ENCODE results near the gene UGT1A6.

UGT1A6 gene

GRCh38 chr2:233772153-233772552 lies 79.5 kb downstream of the UGT1A6 start:
- DNase-seq: no peak

- no peak for DNase-seq
Measured at GRCh38 chr2:233772583-233772982, 79.9 kb downstream of the UGT1A6 start.

GRCh38 chr2:233773854-233774253 lies 81.2 kb downstream of the UGT1A6 start:
- no peak for DNase-seq

GRCh38 chr2:233775414-233775813 lies 82.7 kb downstream of the UGT1A6 start:
- DNase-seq: no peak

- no peak for DNase-seq
Measured at GRCh38 chr2:233778030-233778429, 85.3 kb downstream of the UGT1A6 start, which contains the start of gene MROH2A. MROH2A (plus strand) TSS chr2:233778330; CDS start chr2:233779359, 1,029 bp downstream.

GRCh38 chr2:233779722-233780121 lies 87.0 kb downstream of the UGT1A6 start:
- DNase-seq: no peak

GRCh38 chr2:233780771-233781170 lies 88.1 kb downstream of the UGT1A6 start:
- DNase-seq: no peak

- DNase-seq: no peak
Measured at GRCh38 chr2:233789554-233789953, 96.9 kb downstream of the UGT1A6 start.

GRCh38 chr2:233791151-233791882 lies 98.6 kb downstream of the UGT1A6 start:
- DNase-seq: no peak

GRCh38 chr2:233791883-233792329 lies 99.2 kb downstream of the UGT1A6 start:
- DNase-seq: no peak

- no peak for DNase-seq
Measured at GRCh38 chr2:233792720-233793119, 100.0 kb downstream of the UGT1A6 start.

GRCh38 chr2:233793465-233794127 lies 100.9 kb downstream of the UGT1A6 start:
- DNase-seq: no peak

GRCh38 chr2:233794128-233794658 lies 101.5 kb downstream of the UGT1A6 start:
- DNase-seq: no peak

- DNase-seq: no peak
Measured at GRCh38 chr2:233795735-233796171, 103.1 kb downstream of the UGT1A6 start.

- DNase-seq: no peak
Measured at GRCh38 chr2:233796254-233796653, 103.6 kb downstream of the UGT1A6 start.

GRCh38 chr2:233798335-233799086 lies 105.8 kb downstream of the UGT1A6 start:
- no peak for DNase-seq

GRCh38 chr2:233799087-233799665 lies 106.5 kb downstream of the UGT1A6 start:
- no peak for DNase-seq

GRCh38 chr2:233799716-233800115 lies 107.0 kb downstream of the UGT1A6 start:
- no peak for DNase-seq

- no peak for DNase-seq
Measured at GRCh38 chr2:233800208-233800607, 107.5 kb downstream of the UGT1A6 start.

GRCh38 chr2:233801357-233802131 lies 108.9 kb downstream of the UGT1A6 start:
- DNase-seq: no peak

- DNase-seq: no peak
Measured at GRCh38 chr2:233802132-233802815, 109.6 kb downstream of the UGT1A6 start.
